Measurements from ENCODE around the gene PITPNM3.
A peak's percentile ranks its signal among the peaks of the same experiment; 100 is the strongest.

Gene PITPNM3

GRCh38 chr17:6474376-6474775, 82.0 kb downstream of the PITPNM3 start:
- TF ChIP-seq CTCF (IDR thresholded peaks at IDR 0.05; ENCODE audit: low read depth, low read length, missing control alignments), result no peak
- H3K4me3 ChIP-seq (ENCODE audit: low read depth, low read length), result no peak overlapping the region
- no peak for DNase-seq (ENCODE audit: low read depth)
- in situ Hi-C loops (cut with HindIII; ENCODE audit: low sequenced_read_pairs), result no loop called here

- TF ChIP-seq CTCF (IDR thresholded peaks at IDR 0.05; ENCODE audit: low read depth, low read length, missing control alignments), result peak; percentile 99
- in situ Hi-C loops (cut with HindIII; ENCODE audit: low sequenced_read_pairs), result no loop called here
- DNase-seq (ENCODE audit: low read depth), result peak; percentile 40
- H3K4me3 ChIP-seq (ENCODE audit: low read depth, low read length), result no peak overlapping the region
Observed at GRCh38 chr17:6473128-6473767, 83.1 kb downstream of the PITPNM3 start.

GRCh38 chr17:6472517-6472916, 83.8 kb downstream of the PITPNM3 start:
- in situ Hi-C loops (cut with HindIII; ENCODE audit: low sequenced_read_pairs), result no loop called here
- DNase-seq (ENCODE audit: low read depth), result no peak
- no peak overlapping the region for H3K4me3 ChIP-seq (ENCODE audit: low read depth, low read length)
- TF ChIP-seq CTCF (IDR thresholded peaks at IDR 0.05; ENCODE audit: low read depth, low read length, missing control alignments), result no peak

DNA sequence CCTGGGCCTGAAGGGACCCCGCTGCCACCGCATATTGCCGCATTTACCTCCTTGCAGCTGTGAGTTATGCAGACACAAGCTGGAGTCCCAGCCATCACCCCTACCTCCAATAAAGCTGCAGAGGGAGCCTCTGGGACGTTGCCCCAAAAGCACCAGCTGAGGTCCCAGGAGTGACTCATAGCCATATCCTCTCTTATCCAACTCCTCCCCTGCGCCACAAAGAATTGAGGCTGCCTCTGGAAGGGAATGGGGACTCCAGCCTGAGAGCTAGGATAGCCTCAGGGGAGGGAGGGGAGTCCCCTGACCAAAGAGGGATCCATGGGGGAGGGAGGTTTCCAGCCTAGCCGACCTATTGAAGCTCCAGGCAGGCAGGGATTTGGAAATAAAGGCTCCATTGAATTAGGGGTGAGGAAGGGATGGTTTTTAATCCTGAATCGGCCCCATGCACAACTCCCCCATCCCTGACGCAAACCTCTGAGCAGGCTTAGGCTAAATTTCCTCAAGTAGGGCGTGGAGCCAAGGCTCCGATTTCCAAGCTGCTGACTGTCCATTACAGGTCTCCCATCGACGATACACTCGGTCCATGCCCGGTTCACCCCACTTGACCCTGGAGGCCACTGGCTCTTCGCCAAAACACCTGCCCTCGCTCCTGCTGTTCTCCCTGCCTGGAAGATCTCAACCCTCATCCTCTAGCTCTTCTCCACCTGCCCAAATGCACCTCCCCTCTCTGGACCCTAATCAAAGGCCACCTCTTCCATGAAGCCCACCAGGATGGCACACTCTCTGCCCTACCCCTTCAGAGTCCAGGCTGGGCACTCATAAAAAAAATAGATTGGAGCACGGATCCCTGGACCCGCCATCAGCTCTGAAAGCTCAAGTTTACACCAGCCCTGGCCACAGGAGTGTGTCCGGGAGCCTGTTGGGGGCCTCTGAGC, 84.6 kb downstream of the PITPNM3 start:
- DNase-seq (ENCODE audit: low read depth), result peak; percentile 13
- H3K4me3 ChIP-seq (ENCODE audit: low read depth, low read length), result no peak overlapping the region
- TF ChIP-seq CTCF (IDR thresholded peaks at IDR 0.05; ENCODE audit: low read depth, low read length, missing control alignments), result peak; percentile 19
- in situ Hi-C loops (cut with HindIII; ENCODE audit: low sequenced_read_pairs), result no loop called here

- in situ Hi-C loops (cut with HindIII; ENCODE audit: low sequenced_read_pairs), result no loop called here
- TF ChIP-seq CTCF (IDR thresholded peaks at IDR 0.05; ENCODE audit: low read depth, low read length, missing control alignments), result no peak
- no peak for DNase-seq (ENCODE audit: low read depth)
- no peak overlapping the region for H3K4me3 ChIP-seq (ENCODE audit: low read depth, low read length)
Observed at GRCh38 chr17:6470751-6471521, 85.4 kb downstream of the PITPNM3 start.

DNA sequence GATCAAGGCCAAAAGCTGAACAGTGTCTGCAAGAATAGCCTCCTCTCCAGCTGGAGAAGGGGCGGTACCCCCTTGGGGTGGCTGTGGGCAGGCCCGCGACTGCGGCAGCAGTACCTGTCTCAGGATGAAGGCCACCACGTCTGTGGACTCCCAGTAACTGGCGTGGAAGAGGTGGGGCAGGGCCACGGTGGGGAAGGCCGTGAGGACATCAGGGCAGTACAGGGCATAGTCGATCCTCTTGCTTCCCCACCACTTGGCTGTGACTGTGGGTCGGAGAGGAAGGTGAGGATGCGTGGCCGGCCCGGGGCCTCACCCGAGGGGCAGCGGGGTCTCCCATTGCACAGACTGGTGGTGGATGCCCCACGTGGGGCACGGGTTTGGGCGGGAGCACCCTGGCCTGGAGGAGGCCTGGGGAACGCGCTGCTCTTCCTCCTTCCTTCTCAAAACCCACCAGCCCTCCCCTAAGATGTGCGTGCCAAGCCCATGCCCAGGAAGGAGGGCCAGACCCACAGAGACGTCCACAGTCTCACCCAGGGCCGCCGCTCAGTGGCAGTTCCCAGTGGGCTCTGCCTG, 86.1 kb downstream of the PITPNM3 start:
- TF ChIP-seq CTCF (IDR thresholded peaks at IDR 0.05; ENCODE audit: low read depth, low read length, missing control alignments), result no peak
- DNase-seq (ENCODE audit: low read depth), result no peak
- in situ Hi-C loops (cut with HindIII; ENCODE audit: low sequenced_read_pairs), result no loop called here
- no peak overlapping the region for H3K4me3 ChIP-seq (ENCODE audit: low read depth, low read length)
